HepG2 (cell line): ENCODE measurements around the gene TUBGCP3. TPM values are rescaled to one million over a fixed set of nuclear protein-coding genes. Genes with fewer than 3 reads are reported as not detected.

Experiments used
- ATAC-seq: fragments of 200-7000 bp; cut with Tn5 transposase; 3 replicates; pipeline ENCODE4 v1.9.1; 2020; ENCODE audit warnings: mild to moderate bottlenecking, moderate library complexity
- BruUV-seq: library from RNA; stranded (reverse); fragments of 400-500 nt; replicated peaks from 2 replicates; lab custom pipeline; 2021; lab: Mats Ljungman, UMichigan
- CTCF ChIA-PET: fragments of 300-600 bp; formaldehyde crosslinking; extraction: SDS; loops from one replicate; lab custom pipeline; 2021; ENCODE audit warnings: low total read pairs, inconsistent platforms, low intra/inter-chr PET ratio; lab: Yijun Ruan, JAX
- POLR2A ChIA-PET: fragments of 350-600 bp; sonication (Branson Sonifier 250); formaldehyde crosslinking; loops from one replicate; lab custom pipeline; 2020; ENCODE audit warnings: antibody characterized with exemption, inconsistent platforms; lab: Yijun Ruan, JAX
- DNase-seq: peaks from one replicate; pipeline ENCODE4 v3.0.0-alpha.2; 2015; ENCODE audit warnings: low spot score
- FAIRE-seq: peaks from 3 replicates; lab custom pipeline; 2011; peaks lifted over from hg19 to GRCh38; lab: Jason Lieb, UNC
- H2AFZ ChIP-seq: one replicate; pipeline ENCODE4 v1.6.1; 2011; ENCODE audit warnings: low read length, inconsistent platforms
- H3K27ac ChIP-seq: fragments of 300-600 bp; 3 replicates; pipeline ENCODE4 v1.8.0; 2011; ENCODE audit warnings: mixed run types, mild to moderate bottlenecking, mixed read lengths, low read length, inconsistent platforms; ENCODE audit not compliant: insufficient read depth; ENCODE audit errors: extremely low read length
- H3K27me3 ChIP-seq, 2 experiments: fragments of 200-600 bp in 1 of 2; 2 replicates in 1 of 2; 3 replicates in 1 of 2; pipeline versions ENCODE4 v1.6.0 to v1.8.0; 2011; ENCODE audit warnings: low read length in 2 of 2, mild to moderate bottlenecking in 2 of 2, moderate library complexity in 2 of 2, inconsistent platforms in 1 of 2; ENCODE audit not compliant: insufficient read depth in 2 of 2, control insufficient read depth in 1 of 2
- H3K36me3 ChIP-seq, 2 experiments: fragments of 200-600 bp in 1 of 2; replicated peaks in 1 of 2; 2 replicates in 1 of 2; 3 replicates in 1 of 2; pipeline versions ENCODE4 v1.5.1 to v1.8.0; 2011; ENCODE audit warnings: low read length in 2 of 2, inconsistent platforms in 1 of 2; ENCODE audit not compliant: insufficient read depth in 2 of 2, control insufficient read depth in 1 of 2
- H3K4me1 ChIP-seq: 2 replicates; pipeline ENCODE4 v1.5.1; 2012; ENCODE audit warnings: low read length, inconsistent platforms; ENCODE audit not compliant: insufficient read depth
- H3K4me2 ChIP-seq: 2 replicates; pipeline ENCODE4 v1.6.0; 2011; ENCODE audit warnings: low read depth, low read length, inconsistent platforms
- H3K4me3 ChIP-seq, 3 experiments: fragments of 200-600 bp in 1 of 3; sonication (generic), shearing (Covaris generic) in 1 of 3; replicated peaks in 1 of 3; 2 replicates each; pipeline ENCODE4 v1.5.1; 2011 to 2016; ENCODE audit warnings: low read length in 3 of 3, inconsistent platforms in 2 of 3, low read depth in 2 of 3, mild to moderate bottlenecking in 2 of 3, control low read depth in 1 of 3, mixed read lengths in 1 of 3; ENCODE audit not compliant: insufficient read depth in 1 of 3
- H3K79me2 ChIP-seq: one replicate; pipeline ENCODE4 v1.6.1; 2011; ENCODE audit warnings: low read length, inconsistent platforms; ENCODE audit not compliant: insufficient read depth
- H3K9ac ChIP-seq: 2 replicates; pipeline ENCODE4 v1.6.0; 2011; ENCODE audit warnings: mild to moderate bottlenecking, low read depth, low read length, inconsistent platforms; ENCODE audit not compliant: insufficient read depth
- H3K9me3 ChIP-seq: 2 replicates; pipeline ENCODE4 v1.5.1; 2012; ENCODE audit warnings: mild to moderate bottlenecking, low read length
- H4K20me1 ChIP-seq: 2 replicates; pipeline ENCODE4 v1.6.0; 2011; ENCODE audit warnings: inconsistent platforms, mild to moderate bottlenecking, low read length, moderate library complexity; ENCODE audit not compliant: insufficient read depth
- KAT2B ChIP-seq: fragments of 150-350 bp; IDR thresholded peaks from 2 replicates; pipeline ENCODE4 v1.6.1; 2014; ENCODE audit warnings: low read depth, low read length, borderline replicate concordance
- ZNF501 ChIP-seq: sonication (generic); formaldehyde crosslinking; IDR thresholded peaks from 2 replicates; pipeline ENCODE4 v1.5.1; 2020; ENCODE audit warnings: mild to moderate bottlenecking, moderate library complexity, missing genetic modification reagents
- WGBS: methylation state at CpG from one replicate; pipeline ENCODE4 v1.1.6; 2017; ENCODE audit warnings: low lambda C conversion rate; 5-methylcytosine and 5-hydroxymethylcytosine counted together
- in situ Hi-C: cut with HindIII; loops from 2 replicates; pipeline ENCODE4 v1.10.0; 2017; ENCODE audit warnings: low pct_unique_long_range_greater_than_20kb; ENCODE audit not compliant: extremely low pct_ligation_motif_present
- intact Hi-C: fragments of 100-400 bp; cut with micrococcal nuclease; formaldehyde crosslinking; loops from one replicate; pipeline ENCODE4 v1.10.0; 2022; ENCODE audit not compliant: unreplicated experiment
- polyA plus RNA-seq, 8 experiments: library from polyadenylated mRNA; depleted of rRNA in 3 of 8; stranded (reverse) in 7 of 8; unstranded in 1 of 8; fragments of >200 nt; fragmentation: Illumina TruSeq in 4 of 8; extraction: Trizol in 4 of 8; gene quantifications; 2 replicates each; pipeline versions ENCODE4 v1.2.1 to v1.2.3, GENCODE V29; 2011 to 2016; ENCODE audit warnings: low read depth in 4 of 8, missing spikeins in 1 of 8, mixed read lengths in 1 of 8; ENCODE audit not compliant: insufficient read depth in 1 of 8
- total RNA-seq, 5 experiments: library from RNA; depleted of rRNA; stranded (reverse); fragments of >200 nt; fragmentation: Illumina TruSeq; extraction: Trizol; gene quantifications; 2 replicates each; pipeline ENCODE4 v1.2.3, GENCODE V29; 2016; ENCODE audit warnings: low read depth in 1 of 5
- TF ChIP-seq, protein P1 (sequence below): sonication (generic); formaldehyde crosslinking; IDR thresholded peaks from 2 replicates; pipeline ENCODE4 v1.4.0; 2020; ENCODE audit warnings: missing genetic modification reagents, borderline replicate concordance
- TF ChIP-seq, protein P2 (sequence below): sonication (generic); formaldehyde crosslinking; IDR thresholded peaks from 2 replicates; pipeline ENCODE4 v1.9.0; 2021; ENCODE audit warnings: missing genetic modification reagents, borderline replicate concordance
- TF ChIP-seq, protein P3 (sequence below): sonication (generic); formaldehyde crosslinking; IDR thresholded peaks from 2 replicates; pipeline ENCODE4 v1.4.0; 2020; ENCODE audit warnings: missing genetic modification reagents, borderline replicate concordance
- TF ChIP-seq, protein P4 (sequence below): sonication (generic); formaldehyde crosslinking; IDR thresholded peaks from 2 replicates; pipeline ENCODE4 v1.4.0; 2020; ENCODE audit warnings: low read depth, missing genetic modification reagents

TUBGCP3 gene
- total and polyA plus RNA-seq, 2 of the 13 experiments (the other 11 are each of a cell fraction or from before 2014, with no cell fraction given): 12.6 to 15.5 TPM

DNA sequence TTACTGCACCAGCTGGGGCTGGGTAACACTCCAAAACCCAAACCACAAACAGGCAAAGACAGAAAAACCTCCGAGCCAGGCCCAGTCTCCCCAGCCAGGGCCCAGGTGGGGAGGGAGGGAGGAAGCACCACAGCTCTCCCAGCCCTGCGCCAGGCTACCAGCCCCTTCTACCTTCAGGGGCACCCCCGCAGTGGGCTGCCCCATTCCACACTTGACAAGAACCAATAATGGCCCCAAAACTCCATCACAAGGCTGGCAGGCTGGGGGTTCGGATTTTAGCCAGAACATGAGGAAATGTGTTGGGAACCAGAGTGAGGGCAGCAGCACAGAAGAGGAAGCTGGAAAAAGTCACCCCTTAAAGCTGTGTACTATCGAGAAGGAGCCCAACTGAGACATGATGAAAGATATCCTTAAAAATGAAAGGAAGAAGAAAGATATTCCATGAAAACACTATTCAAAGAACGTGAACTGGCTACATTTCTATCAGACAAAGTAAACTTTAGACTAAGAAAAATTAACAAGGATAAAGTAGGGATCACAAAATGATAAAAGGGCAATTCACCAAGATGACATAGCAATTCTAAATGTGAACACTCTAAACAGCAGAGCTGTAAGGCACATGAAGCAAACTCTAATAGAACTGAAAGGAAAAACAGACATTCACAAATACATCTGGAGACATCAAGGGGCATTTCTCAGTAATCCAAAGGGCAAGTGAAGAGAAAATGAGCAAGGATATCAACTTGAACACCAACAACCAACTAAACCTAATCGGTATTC, 12.9 kb downstream of the TUBGCP3 start (continued):
- TF ChIP-seq, protein P1, sequence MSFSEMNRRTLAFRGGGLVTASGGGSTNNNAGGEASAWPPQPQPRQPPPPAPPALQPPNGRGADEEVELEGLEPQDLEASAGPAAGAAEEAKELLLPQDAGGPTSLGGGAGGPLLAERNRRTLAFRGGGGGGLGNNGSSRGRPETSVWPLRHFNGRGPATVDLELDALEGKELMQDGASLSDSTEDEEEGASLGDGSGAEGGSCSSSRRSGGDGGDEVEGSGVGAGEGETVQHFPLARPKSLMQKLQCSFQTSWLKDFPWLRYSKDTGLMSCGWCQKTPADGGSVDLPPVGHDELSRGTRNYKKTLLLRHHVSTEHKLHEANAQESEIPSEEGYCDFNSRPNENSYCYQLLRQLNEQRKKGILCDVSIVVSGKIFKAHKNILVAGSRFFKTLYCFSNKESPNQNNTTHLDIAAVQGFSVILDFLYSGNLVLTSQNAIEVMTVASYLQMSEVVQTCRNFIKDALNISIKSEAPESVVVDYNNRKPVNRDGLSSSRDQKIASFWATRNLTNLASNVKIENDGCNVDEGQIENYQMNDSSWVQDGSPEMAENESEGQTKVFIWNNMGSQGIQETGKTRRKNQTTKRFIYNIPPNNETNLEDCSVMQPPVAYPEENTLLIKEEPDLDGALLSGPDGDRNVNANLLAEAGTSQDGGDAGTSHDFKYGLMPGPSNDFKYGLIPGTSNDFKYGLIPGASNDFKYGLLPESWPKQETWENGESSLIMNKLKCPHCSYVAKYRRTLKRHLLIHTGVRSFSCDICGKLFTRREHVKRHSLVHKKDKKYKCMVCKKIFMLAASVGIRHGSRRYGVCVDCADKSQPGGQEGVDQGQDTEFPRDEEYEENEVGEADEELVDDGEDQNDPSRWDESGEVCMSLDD: no peak

DNA sequence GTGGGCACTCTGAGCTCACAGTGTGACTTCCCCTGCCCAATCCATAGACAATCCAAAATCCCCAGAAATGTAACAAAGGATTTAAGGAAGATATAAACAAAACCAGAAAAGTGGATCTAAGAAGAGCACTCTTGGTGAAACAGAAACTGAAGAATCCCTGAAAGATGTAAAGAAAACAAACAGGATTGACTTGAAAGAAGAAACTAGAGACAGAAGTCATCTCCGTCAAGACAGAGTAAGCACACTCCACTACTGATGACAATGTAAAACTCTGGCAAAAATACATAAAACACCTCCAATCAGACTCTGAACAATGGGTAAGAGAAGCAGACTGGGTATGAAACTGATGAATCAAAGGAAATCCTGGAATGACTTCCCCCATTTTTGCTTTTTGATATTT, 13.5 kb downstream of the TUBGCP3 start:
- Histone ChIP-seq H3K27ac (no peak overlapping the region), H3K27me3 (no peaks in the 10 kb centered on the region), H3K9ac (no peak overlapping the region), H3K36me3 (no peaks in the 10 kb centered on the region; a peak in 1 of 5 replicates), H3K4me1 (peaks cover 20% of the 10 kb centered on the region), H4K20me1 (no peaks in the 10 kb centered on the region; the same call in 1 of the 2 replicates), H2AFZ (no peak overlapping the region), H3K4me3 (no peak overlapping the region), H3K4me2 (no peak overlapping the region), H3K9me3 (no peaks in the 10 kb centered on the region), H3K79me2 (peaks cover 76% of the 10 kb centered on the region)
- in situ Hi-C loops (no loop called here), intact Hi-C loops (no loop called here)
- FAIRE-seq: no peak
- 96% methylated on average over 1 of the region's 1 CpG for WGBS
- no peak for ATAC-seq
- POLR2A ChIA-PET: no interaction called here
- DNase-seq: no peak
- TF ChIP-seq, protein P2, sequence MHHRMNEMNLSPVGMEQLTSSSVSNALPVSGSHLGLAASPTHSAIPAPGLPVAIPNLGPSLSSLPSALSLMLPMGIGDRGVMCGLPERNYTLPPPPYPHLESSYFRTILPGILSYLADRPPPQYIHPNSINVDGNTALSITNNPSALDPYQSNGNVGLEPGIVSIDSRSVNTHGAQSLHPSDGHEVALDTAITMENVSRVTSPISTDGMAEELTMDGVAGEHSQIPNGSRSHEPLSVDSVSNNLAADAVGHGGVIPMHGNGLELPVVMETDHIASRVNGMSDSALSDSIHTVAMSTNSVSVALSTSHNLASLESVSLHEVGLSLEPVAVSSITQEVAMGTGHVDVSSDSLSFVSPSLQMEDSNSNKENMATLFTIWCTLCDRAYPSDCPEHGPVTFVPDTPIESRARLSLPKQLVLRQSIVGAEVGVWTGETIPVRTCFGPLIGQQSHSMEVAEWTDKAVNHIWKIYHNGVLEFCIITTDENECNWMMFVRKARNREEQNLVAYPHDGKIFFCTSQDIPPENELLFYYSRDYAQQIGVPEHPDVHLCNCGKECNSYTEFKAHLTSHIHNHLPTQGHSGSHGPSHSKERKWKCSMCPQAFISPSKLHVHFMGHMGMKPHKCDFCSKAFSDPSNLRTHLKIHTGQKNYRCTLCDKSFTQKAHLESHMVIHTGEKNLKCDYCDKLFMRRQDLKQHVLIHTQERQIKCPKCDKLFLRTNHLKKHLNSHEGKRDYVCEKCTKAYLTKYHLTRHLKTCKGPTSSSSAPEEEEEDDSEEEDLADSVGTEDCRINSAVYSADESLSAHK (CRISPR knock-in tag): no peak
- TF ChIP-seq, protein P3, sequence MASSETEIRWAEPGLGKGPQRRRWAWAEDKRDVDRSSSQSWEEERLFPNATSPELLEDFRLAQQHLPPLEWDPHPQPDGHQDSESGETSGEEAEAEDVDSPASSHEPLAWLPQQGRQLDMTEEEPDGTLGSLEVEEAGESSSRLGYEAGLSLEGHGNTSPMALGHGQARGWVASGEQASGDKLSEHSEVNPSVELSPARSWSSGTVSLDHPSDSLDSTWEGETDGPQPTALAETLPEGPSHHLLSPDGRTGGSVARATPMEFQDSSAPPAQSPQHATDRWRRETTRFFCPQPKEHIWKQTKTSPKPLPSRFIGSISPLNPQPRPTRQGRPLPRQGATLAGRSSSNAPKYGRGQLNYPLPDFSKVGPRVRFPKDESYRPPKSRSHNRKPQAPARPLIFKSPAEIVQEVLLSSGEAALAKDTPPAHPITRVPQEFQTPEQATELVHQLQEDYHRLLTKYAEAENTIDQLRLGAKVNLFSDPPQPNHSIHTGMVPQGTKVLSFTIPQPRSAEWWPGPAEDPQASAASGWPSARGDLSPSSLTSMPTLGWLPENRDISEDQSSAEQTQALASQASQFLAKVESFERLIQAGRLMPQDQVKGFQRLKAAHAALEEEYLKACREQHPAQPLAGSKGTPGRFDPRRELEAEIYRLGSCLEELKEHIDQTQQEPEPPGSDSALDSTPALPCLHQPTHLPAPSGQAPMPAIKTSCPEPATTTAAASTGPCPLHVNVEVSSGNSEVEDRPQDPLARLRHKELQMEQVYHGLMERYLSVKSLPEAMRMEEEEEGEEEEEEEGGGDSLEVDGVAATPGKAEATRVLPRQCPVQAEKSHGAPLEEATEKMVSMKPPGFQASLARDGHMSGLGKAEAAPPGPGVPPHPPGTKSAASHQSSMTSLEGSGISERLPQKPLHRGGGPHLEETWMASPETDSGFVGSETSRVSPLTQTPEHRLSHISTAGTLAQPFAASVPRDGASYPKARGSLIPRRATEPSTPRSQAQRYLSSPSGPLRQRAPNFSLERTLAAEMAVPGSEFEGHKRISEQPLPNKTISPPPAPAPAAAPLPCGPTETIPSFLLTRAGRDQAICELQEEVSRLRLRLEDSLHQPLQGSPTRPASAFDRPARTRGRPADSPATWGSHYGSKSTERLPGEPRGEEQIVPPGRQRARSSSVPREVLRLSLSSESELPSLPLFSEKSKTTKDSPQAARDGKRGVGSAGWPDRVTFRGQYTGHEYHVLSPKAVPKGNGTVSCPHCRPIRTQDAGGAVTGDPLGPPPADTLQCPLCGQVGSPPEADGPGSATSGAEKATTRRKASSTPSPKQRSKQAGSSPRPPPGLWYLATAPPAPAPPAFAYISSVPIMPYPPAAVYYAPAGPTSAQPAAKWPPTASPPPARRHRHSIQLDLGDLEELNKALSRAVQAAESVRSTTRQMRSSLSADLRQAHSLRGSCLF: no peak
- TF ChIP-seq ZNF501 (no peak), KAT2B (no peak)
- TF ChIP-seq, protein P4, sequence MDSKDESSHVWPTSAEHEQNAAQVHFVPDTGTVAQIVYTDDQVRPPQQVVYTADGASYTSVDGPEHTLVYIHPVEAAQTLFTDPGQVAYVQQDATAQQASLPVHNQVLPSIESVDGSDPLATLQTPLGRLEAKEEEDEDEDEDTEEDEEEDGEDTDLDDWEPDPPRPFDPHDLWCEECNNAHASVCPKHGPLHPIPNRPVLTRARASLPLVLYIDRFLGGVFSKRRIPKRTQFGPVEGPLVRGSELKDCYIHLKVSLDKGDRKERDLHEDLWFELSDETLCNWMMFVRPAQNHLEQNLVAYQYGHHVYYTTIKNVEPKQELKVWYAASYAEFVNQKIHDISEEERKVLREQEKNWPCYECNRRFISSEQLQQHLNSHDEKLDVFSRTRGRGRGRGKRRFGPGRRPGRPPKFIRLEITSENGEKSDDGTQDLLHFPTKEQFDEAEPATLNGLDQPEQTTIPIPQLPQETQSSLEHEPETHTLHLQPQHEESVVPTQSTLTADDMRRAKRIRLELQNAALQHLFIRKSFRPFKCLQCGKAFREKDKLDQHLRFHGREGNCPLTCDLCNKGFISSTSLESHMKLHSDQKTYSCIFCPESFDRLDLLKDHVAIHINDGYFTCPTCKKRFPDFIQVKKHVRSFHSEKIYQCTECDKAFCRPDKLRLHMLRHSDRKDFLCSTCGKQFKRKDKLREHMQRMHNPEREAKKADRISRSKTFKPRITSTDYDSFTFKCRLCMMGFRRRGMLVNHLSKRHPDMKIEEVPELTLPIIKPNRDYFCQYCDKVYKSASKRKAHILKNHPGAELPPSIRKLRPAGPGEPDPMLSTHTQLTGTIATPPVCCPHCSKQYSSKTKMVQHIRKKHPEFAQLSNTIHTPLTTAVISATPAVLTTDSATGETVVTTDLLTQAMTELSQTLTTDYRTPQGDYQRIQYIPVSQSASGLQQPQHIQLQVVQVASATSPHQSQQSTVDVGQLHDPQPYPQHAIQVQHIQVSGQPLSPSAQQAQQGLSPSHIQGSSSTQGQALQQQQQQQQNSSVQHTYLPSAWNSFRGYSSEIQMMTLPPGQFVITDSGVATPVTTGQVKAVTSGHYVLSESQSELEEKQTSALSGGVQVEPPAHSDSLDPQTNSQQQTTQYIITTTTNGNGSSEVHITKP (CRISPR knock-in tag): no peak
- CTCF ChIA-PET: no interaction called here
- no TSS peak for BruUV-seq
